ENCODE data around the gene APOBEC3G.

APOBEC3G gene

GRCh38 chr22:39128508-39128907 is 51.4 kb downstream of the APOBEC3G start:
- DNase-seq: no peak

- no peak for DNase-seq
Observed at GRCh38 chr22:39129081-39129480, 52.0 kb downstream of the APOBEC3G start.

DNA sequence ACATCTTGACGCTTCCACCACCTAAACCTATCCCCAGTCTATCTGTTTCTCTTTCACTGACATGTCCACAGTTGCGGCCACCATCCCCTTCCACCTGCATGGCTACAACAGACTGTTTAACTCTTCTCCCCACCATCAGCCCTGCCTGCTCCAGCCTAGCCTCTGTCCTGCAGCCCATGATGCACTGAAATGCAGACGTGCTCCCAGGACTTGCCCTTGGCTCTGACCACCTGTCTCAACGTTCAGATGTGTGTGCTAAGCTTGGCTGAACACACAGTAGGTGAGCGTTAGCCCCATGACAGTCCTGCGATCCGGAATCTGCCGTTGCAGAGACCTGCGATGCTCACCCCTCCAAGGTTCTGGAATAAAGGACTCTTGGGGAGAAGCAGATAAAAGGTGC is 52.7 kb downstream of the APOBEC3G start:
- DNase-seq: no peak

GRCh38 chr22:39130152-39130704 is 53.2 kb downstream of the APOBEC3G start:
- no peak for DNase-seq

- no peak for DNase-seq
Observed at GRCh38 chr22:39130892-39131855, 54.1 kb downstream of the APOBEC3G start.

- no peak for DNase-seq
Observed at GRCh38 chr22:39132281-39132680, 55.2 kb downstream of the APOBEC3G start.

- no peak for DNase-seq
Observed at GRCh38 chr22:39132871-39133524, 55.9 kb downstream of the APOBEC3G start.

DNA sequence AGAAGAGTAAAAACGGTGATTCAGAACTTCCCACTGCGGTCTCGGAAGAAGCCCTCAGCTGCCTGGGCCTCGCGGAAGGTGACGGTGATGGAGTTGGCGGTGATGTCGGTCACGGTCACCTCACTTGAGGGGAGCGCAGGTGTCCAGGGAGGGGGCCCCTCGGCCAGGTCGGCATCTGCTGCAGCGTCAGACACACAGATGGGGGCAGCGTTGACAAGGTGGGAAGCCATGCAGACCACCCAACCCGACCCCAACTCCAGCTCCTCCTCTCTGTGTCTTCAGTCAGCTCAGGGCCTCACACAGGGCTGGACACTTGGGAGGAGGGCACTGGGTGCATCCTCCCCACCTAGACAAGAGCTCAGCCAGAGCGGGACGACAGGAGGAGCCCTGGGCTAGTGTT is 56.8 kb downstream of the APOBEC3G start:
- DNase-seq: no peak

DNA sequence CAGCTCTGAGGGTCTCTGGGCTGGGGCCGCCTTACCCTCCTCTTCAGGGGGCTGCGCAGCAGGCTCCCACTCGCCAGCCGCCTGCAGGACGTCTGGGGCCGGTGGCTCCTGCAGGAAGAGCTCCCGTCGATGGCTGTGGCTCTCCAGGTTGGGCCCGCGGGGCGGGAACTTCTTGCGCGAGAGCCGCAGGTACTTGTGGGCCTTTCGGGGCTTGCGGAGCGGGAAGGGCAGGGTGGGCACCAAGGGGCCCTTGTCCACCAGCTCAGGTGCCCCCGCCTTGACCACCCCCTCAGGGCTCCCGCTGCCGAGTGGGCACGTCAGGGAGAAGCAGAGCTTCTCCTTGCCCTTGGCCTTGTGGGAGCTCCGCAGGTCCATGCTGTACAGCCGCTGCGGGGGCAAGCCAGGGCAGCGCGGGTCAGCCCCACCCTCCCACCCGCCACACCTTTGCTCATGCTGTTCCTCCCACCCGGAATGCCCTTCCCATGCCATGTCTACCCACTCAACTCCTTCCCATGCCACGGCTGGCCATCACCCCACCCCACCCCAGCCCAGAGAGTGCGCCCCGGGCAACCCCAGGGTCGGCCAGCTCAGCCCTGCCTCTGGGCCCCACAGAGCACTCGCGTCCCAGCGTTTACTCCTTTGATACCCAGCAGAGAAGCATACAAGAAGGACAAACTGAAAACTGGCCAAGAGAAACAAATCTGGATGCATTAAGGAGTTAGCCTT is 57.5 kb downstream of the APOBEC3G start:
- DNase-seq: no peak

DNA sequence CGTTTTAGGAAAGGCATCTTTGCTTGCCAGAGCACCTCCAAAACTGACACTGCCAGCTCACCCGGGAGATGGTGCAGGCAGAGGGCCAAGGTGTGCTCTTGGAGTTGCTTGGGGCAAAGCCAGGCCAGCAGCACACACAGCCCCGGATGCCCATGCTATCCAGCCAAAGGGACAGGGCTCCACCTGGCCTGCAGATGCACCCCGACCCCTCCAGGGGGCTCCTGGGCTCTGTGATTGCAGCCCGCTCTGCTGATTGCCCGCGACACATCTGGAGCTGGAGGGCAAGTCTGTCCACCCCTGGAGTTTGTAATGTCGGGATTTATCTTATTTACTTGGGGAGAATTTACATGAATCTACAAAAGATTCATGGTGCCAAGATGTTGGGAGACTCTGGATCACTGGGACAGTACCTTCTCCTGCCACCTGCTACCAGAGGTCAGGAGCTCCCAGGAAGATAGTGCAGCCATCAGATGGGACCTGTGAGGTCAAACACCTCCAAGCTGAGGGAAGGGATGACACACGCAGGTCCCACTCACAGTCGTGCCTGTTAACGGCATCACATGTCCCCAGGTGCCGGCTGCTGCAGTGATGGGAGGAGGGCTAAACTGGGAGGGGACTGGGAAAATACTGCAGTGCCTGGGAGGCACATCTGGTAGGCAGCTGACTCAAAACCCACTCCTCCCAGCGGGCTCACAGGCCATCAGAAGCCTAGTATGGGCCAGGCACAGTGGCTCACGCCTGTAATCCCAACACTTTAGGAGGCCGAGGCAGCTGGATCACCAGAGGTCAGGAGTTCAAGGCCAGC is 58.2 kb downstream of the APOBEC3G start:
- peak; percentile 46 for DNase-seq

GRCh38 chr22:39136317-39136716 is 59.2 kb downstream of the APOBEC3G start:
- DNase-seq: no peak
